SU-DHL-6 (cell line): ENCODE results near the gene SOX14.

ENCODE experiments used
- H2AFZ ChIP-seq: fragments of 200-600 bp; sonication (generic); 2 replicates; pipeline ENCODE4 v1.6.1; 2014; ENCODE audit warnings: low read depth, mild to moderate bottlenecking, moderate library complexity, mixed read lengths, antibody characterized with exemption, low read length; ENCODE audit not compliant: severe bottlenecking
- H3F3A ChIP-seq: fragments of 200-600 bp; shearing (Covaris generic); 2 replicates; pipeline ENCODE4 v1.6.0; 2016; ENCODE audit warnings: antibody characterized with exemption, mild to moderate bottlenecking; ENCODE audit not compliant: insufficient read depth
- H3K27ac ChIP-seq: fragments of 200-600 bp; sonication (generic); 2 replicates; pipeline ENCODE4 v1.5.1; 2016; ENCODE audit warnings: low read depth, mild to moderate bottlenecking, low read length, moderate library complexity, mixed read lengths
- H3K27me3 ChIP-seq: fragments of 200-600 bp; sonication (generic), shearing (Covaris generic); 2 replicates; pipeline ENCODE4 v1.6.0; 2014; ENCODE audit warnings: mild to moderate bottlenecking, low read length
- H3K36me3 ChIP-seq: fragments of 200-600 bp; sonication (generic); 2 replicates; pipeline ENCODE4 v1.6.1; 2014; ENCODE audit warnings: mild to moderate bottlenecking, low read length, mixed read lengths
- H3K4me2 ChIP-seq: fragments of 300-600, 200-600 bp; shearing (Covaris generic), sonication (generic); 2 replicates; pipeline ENCODE4 v1.6.0; 2014; ENCODE audit warnings: low read length, low read depth, mild to moderate bottlenecking; ENCODE audit not compliant: poor library complexity, severe bottlenecking
- H3K4me3 ChIP-seq: fragments of 200-600 bp; sonication (generic); 2 replicates; pipeline ENCODE4 v1.5.1; 2014; ENCODE audit warnings: antibody characterized with exemption, low read length, mild to moderate bottlenecking, mixed read lengths; ENCODE audit not compliant: insufficient read depth, poor library complexity, severe bottlenecking
- H3K79me2 ChIP-seq: fragments of 200-600 bp; sonication (generic); 2 replicates; pipeline ENCODE4 v1.6.1; 2014; ENCODE audit warnings: mild to moderate bottlenecking, low read length, moderate library complexity; ENCODE audit not compliant: insufficient read depth
- H3K9ac ChIP-seq: fragments of 200-600 bp; sonication (generic); 2 replicates; pipeline ENCODE4 v1.7.0; 2014; ENCODE audit warnings: mild to moderate bottlenecking, low read length
- H3K9me2 ChIP-seq: fragments of 200-600 bp; sonication (generic); replicated peaks from 2 replicates; pipeline ENCODE4 v1.6.1; 2014; ENCODE audit warnings: low read length; ENCODE audit not compliant: insufficient read depth
- H3K9me3 ChIP-seq: fragments of 200-600 bp; sonication (generic); 2 replicates; pipeline ENCODE4 v1.6.1; 2014; ENCODE audit warnings: low read length, mixed read lengths; ENCODE audit not compliant: insufficient read depth
- H4K20me1 ChIP-seq: fragments of 200-600 bp; sonication (generic); 2 replicates; pipeline ENCODE4 v1.6.1; 2014; ENCODE audit warnings: low read depth, mild to moderate bottlenecking, antibody characterized with exemption, low read length, moderate library complexity, mixed read lengths
- CTCF ChIP-seq: fragments of 200-600 bp; sonication (generic); IDR thresholded peaks from one replicate; pipeline ENCODE4 v1.5.1; 2017; ENCODE audit warnings: antibody characterized with exemption, mild to moderate bottlenecking, low read length, moderate library complexity; ENCODE audit not compliant: insufficient read depth, poor library complexity, severe bottlenecking
- EZH2phosphoT487 ChIP-seq: fragments of 200-600 bp; sonication (generic), shearing (Covaris generic); conservative IDR thresholded peaks from 2 replicates; pipeline ENCODE4 v1.6.1; 2018; ENCODE audit warnings: mild to moderate bottlenecking, antibody characterized with exemption, low read length, moderate library complexity, mixed read lengths

The SOX14 gene

DNA sequence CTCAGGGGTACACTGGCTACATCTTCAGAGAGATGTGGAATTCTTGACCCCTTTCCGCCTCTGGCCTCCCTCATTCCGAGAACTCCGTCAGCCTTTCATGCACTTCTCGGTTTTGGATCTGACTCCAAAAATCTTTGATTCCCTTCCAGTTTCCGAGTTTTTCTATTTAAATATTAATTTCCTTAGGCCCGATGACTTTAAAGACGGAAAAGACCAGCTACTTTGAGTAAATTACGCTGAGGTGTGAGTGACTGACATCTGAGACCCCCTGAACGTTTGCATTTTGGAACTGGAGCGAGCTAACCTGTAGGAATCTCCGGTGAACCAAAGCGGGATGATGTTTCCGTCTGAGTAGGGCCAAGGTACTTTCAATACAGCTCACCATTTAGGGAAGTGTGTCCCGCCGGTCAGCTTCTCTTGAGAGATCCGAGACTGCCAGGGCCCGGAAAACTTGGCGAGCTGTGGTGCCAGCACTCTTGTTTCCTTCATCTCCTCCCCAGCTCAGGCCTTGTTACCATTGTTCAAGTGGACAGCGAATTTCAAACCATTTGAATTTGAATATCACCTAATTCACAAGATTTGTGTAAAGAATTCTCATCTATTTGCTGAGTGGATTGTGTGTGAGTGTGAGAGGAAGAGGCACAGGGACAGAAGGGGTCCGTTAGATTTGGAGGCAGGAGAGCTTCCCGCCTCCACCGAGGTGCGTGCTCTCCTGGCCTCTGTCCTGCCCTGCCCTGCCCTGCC, 5.4 kb downstream of the SOX14 start:
- H3K9me3 ChIP-seq = no peaks in the 10 kb centered on the region
- no peaks in the 10 kb centered on the region for H3K36me3 ChIP-seq
- H3K9me2 ChIP-seq = no peaks in the 10 kb centered on the region
- no peaks in the 10 kb centered on the region for H3K79me2 ChIP-seq
- H2AFZ ChIP-seq = no peak overlapping the region
- H3F3A ChIP-seq = no peaks in the 10 kb centered on the region
- TF ChIP-seq CTCF (no peak), EZH2phosphoT487 (no peak)
- H3K27me3 ChIP-seq = no peaks in the 10 kb centered on the region
- H4K20me1 ChIP-seq = no peaks in the 10 kb centered on the region
- H3K27ac ChIP-seq = no peak overlapping the region
- H3K9ac ChIP-seq = no peak overlapping the region
- no peak overlapping the region for H3K4me2 ChIP-seq
- H3K4me3 ChIP-seq = no peak overlapping the region

DNA sequence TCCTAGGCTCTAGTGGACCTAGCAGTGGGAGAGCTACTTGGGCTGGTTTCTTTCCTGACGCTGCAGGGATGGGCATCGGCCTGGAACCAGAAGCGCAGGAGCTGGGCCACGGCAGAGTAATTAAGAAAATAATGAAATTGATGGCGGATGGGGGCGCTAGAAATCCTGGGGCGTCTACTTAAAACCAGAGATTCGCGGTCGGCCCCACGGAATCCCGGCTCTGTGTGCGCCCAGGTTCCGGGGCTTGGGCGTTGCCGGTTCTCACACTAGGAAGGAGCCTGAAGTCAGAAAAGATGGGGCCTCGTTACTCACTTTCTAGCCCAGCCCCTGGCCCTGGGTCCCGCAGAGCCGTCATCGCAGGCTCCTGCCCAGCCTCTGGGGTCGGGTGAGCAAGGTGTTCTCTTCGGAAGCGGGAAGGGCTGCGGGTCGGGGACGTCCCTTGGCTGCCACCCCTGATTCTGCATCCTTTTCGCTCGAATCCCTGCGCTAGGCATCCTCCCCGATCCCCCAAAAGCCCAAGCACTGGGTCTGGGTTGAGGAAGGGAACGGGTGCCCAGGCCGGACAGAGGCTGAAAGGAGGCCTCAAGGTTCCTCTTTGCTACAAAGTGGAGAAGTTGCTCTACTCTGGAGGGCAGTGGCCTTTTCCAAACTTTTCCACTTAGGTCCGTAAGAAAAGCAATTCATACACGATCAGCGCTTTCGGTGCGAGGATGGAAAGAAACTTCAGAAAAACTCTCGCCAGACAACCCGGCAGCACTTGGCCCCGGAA, 6.1 kb downstream of the SOX14 start:
- H3K36me3 ChIP-seq = no peaks in the 10 kb centered on the region
- no peak for TF ChIP-seq CTCF
- no peak for TF ChIP-seq EZH2phosphoT487
- no peaks in the 10 kb centered on the region for H3K27me3 ChIP-seq
- no peaks in the 10 kb centered on the region for H3K9me2 ChIP-seq
- no peaks in the 10 kb centered on the region for H3F3A ChIP-seq
- no peak overlapping the region for H3K4me2 ChIP-seq
- no peak overlapping the region for H2AFZ ChIP-seq
- no peaks in the 10 kb centered on the region for H3K79me2 ChIP-seq
- H4K20me1 ChIP-seq = no peaks in the 10 kb centered on the region
- no peak overlapping the region for H3K27ac ChIP-seq
- no peaks in the 10 kb centered on the region for H3K9me3 ChIP-seq
- H3K9ac ChIP-seq = no peak overlapping the region
- no peak overlapping the region for H3K4me3 ChIP-seq

- TF ChIP-seq CTCF = no peak
- H3K36me3 ChIP-seq = no peaks in the 10 kb centered on the region
- no peaks in the 10 kb centered on the region for H3K79me2 ChIP-seq
- no peak overlapping the region for H3K4me2 ChIP-seq
- H3K9ac ChIP-seq = no peak overlapping the region
- no peaks in the 10 kb centered on the region for H3K9me3 ChIP-seq
- H4K20me1 ChIP-seq = no peaks in the 10 kb centered on the region
- no peaks in the 10 kb centered on the region for H3K27me3 ChIP-seq
- no peak overlapping the region for H2AFZ ChIP-seq
- no peak overlapping the region for H3K27ac ChIP-seq
- no peak overlapping the region for H3K4me3 ChIP-seq
- no peaks in the 10 kb centered on the region for H3K9me2 ChIP-seq
- H3F3A ChIP-seq = no peaks in the 10 kb centered on the region
Observed at GRCh38 chr3:137770835-137771399, 6.8 kb downstream of the SOX14 start.
